PFSK-1 (cell line): Measurements from ENCODE around the gene CGB1.

ENCODE experiments used
- POLR2AphosphoS5 ChIP-seq: IDR thresholded peaks from 2 replicates; pipeline ENCODE4 v1.6.1; 2012; ENCODE audit warnings: low read depth, mild to moderate bottlenecking, control low read depth, low read length, moderate library complexity
- SIN3A ChIP-seq: IDR thresholded peaks from 2 replicates; pipeline ENCODE4 v1.6.1; 2012; ENCODE audit warnings: mild to moderate bottlenecking, low read length, moderate library complexity, borderline replicate concordance; ENCODE audit not compliant: insufficient read depth
- TAF1 ChIP-seq: IDR thresholded peaks from 2 replicates; pipeline ENCODE4 v1.6.1; 2012; ENCODE audit warnings: low read length, control low read depth, borderline replicate concordance; ENCODE audit not compliant: insufficient read depth

- TF ChIP-seq POLR2AphosphoS5 (no peak), TAF1 (no peak), SIN3A (no peak)
Measured at GRCh38 chr19:49080392-49080791, 43.7 kb upstream of the CGB1 start.
